ENCODE measurements around the gene ACAT1.
"Not testable (repeated sequence)": the region's sequence is repeated elsewhere in the genome, so short reads cannot be mapped to it uniquely, and the experiment has no call there.

The ACAT1 gene

GRCh38 chr11:108121274-108122155 lies at the start of gene ACAT1:
Gene ACAT1 (plus strand): TSS chr11:108121567. CDS start chr11:108121607, 40 bp downstream.
- peak; percentile 93 for DNase-seq (ENCODE audit: low read depth, low spot score)

GRCh38 chr11:108084811-108085210 lies 36.6 kb upstream of the ACAT1 start:
- no peak for DNase-seq (ENCODE audit: low read depth, low spot score)

GRCh38 chr11:108085672-108086071 lies 35.7 kb upstream of the ACAT1 start:
- DNase-seq (ENCODE audit: low read depth, low spot score), result no peak

GRCh38 chr11:108092134-108092533 lies 29.2 kb upstream of the ACAT1 start:
- no peak for DNase-seq (ENCODE audit: low read depth, low spot score)

- DNase-seq (ENCODE audit: low read depth, low spot score), result no peak
Observed at GRCh38 chr11:108093128-108093904, 28.1 kb upstream of the ACAT1 start.

GRCh38 chr11:108097179-108097578 lies 24.2 kb upstream of the ACAT1 start:
- DNase-seq (ENCODE audit: low read depth, low spot score), result no peak

- no peak for DNase-seq (ENCODE audit: low read depth, low spot score)
Observed at GRCh38 chr11:108101090-108101775, 20.1 kb upstream of the ACAT1 start.

GRCh38 chr11:108111126-108111525 lies 10.2 kb upstream of the ACAT1 start:
- no peak for DNase-seq (ENCODE audit: low read depth, low spot score)

GRCh38 chr11:108112057-108112456 lies 9.3 kb upstream of the ACAT1 start:
- DNase-seq (ENCODE audit: low read depth, low spot score), result no peak

- no peak for DNase-seq (ENCODE audit: low read depth, low spot score)
Observed at GRCh38 chr11:108115500-108116140, 5.7 kb upstream of the ACAT1 start.

GRCh38 chr11:108117746-108118371 lies 3.5 kb upstream of the ACAT1 start:
- no peak for DNase-seq (ENCODE audit: low read depth, low spot score)

- not testable (repeated sequence) for DNase-seq (ENCODE audit: low read depth, low spot score)
Observed at GRCh38 chr11:108120936-108121273, 462 bp upstream of the ACAT1 start.

GRCh38 chr11:108122166-108122628 lies 830 bp downstream of the ACAT1 start:
- peak; percentile 9 for DNase-seq (ENCODE audit: low read depth, low spot score)

- no peak for DNase-seq (ENCODE audit: low read depth, low spot score)
Observed at GRCh38 chr11:108125096-108125495, 3.7 kb downstream of the ACAT1 start.

- DNase-seq (ENCODE audit: low read depth, low spot score), result no peak
Observed at GRCh38 chr11:108128772-108129171, 7.4 kb downstream of the ACAT1 start.

GRCh38 chr11:108131993-108132392 lies 10.6 kb downstream of the ACAT1 start:
- DNase-seq (ENCODE audit: low read depth, low spot score), result no peak

GRCh38 chr11:108132993-108133538 lies 11.7 kb downstream of the ACAT1 start:
- not testable (repeated sequence) for DNase-seq (ENCODE audit: low read depth, low spot score)

GRCh38 chr11:108135845-108136544 lies 14.6 kb downstream of the ACAT1 start:
- no peak for DNase-seq (ENCODE audit: low read depth, low spot score)

- no peak for DNase-seq (ENCODE audit: low read depth, low spot score)
Observed at GRCh38 chr11:108137212-108137611, 15.8 kb downstream of the ACAT1 start.

GRCh38 chr11:108142304-108142703 lies 20.9 kb downstream of the ACAT1 start:
- no peak for DNase-seq (ENCODE audit: low read depth, low spot score)

Measured in ELF-1 (cell line).